HG03558 (cell line): ENCODE results near the gene DNMBP.
"Not testable (repeated sequence)": the region's sequence is repeated elsewhere in the genome, so short reads cannot be mapped to it uniquely, and the experiment has no call there.

ENCODE experiments used
- ATAC-seq: cut with Tn5 transposase; IDR thresholded peaks from one replicate; pipeline ENCODE4 v1.9.1; 2021; ENCODE audit warnings: moderate number of reproducible peaks; ENCODE audit not compliant: unreplicated experiment; ENCODE audit errors: extremely low read depth

The DNMBP gene

GRCh38 chr10:100020886-100021253 lies 11.1 kb upstream of the DNMBP start:
- no peak for ATAC-seq

DNA sequence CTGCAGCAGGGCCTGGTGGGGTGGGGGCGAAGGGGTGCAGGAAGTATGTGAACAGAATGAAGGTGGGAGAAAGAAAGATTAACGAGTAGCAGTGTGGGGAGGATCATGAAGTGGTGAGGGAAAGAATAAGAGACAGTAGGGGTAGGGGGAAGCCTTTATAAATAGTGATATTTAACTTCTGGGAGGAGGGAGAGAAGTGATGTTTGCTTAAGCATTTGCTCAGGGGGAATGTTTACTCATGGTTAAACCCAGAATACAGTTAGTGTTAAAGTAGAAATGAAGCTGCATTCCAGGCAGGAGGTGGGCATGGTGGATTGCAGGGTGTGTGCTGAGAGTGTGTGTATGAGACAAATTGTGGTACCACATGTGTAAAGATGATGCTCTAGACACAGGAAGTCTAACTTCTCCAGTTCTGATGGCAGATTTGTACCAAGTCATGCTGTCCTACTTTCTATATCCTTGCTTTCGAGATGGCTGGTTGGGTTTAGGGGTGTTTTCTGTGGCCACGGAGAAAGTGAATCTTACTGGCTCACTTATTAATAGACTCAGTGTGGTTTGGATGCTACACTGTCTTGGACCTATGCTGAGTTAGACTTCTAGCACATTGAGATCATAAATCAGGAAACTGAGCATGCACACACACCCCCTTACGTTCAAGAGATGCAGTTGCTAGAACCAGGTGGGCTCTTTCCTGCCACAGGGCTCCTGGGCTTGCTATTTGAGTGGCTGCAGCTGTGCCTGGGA lies 10.6 kb upstream of the DNMBP start:
- ATAC-seq = peak; percentile 47

DNA sequence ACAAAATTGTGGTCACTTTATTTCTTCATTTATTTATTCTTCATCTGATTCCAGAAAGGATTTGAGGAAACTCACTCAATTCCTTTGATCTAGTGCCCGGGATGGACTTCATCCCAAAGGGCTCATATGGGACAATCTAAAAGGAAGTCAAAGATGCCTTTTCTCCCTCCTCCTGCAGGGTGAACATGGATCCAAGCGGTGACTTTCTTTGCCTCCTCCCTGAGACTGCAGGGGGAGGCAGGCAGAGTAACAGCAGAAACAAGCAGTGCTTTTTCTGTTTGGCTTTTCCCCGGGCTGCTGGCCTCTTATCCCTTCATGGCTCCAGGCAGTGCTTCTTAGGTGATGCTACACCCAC lies 10.0 kb upstream of the DNMBP start:
- ATAC-seq = no peak

GRCh38 chr10:100014071-100014762 lies 4.5 kb upstream of the DNMBP start:
- ATAC-seq = peak; percentile 57

DNA sequence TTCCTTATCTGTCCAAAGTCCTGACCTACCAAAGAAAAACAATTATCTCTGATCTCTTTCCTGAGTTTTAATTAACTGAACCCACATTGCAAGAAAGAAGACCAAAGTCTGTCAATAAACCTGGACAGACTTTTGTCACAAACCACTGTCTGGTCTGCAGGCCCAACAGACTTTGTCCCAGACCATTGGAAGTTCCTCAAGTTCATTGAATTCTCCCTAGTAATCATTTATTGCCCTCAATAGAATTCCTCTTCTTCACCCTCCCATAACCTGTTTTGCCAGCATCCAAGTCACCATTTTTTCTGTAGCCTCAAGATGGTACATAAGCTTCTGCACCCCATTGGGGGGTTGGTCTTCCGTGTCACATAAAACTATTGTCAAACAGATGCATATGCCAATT lies 3.9 kb upstream of the DNMBP start:
- no peak for ATAC-seq

DNA sequence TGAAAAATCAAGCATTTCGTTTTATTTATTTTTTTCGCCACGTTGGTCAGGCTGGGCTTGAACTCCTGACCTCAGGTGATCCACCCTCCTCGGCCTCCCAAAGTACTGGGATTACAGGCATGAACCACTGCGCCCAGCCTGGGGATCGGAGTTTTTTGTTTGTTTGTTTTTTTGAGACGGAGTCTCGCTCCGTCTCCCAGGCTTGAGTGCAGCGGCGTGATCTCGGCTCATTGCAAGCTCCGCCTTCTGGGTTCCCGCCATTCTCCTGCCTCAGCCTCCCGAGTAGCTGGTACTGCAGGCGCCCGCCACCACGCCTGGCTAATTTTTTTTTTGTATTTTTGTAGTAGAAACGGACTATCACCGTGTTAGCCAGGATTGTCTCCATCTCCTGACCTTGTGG lies 2.2 kb upstream of the DNMBP start:
- ATAC-seq = not testable (repeated sequence)

DNA sequence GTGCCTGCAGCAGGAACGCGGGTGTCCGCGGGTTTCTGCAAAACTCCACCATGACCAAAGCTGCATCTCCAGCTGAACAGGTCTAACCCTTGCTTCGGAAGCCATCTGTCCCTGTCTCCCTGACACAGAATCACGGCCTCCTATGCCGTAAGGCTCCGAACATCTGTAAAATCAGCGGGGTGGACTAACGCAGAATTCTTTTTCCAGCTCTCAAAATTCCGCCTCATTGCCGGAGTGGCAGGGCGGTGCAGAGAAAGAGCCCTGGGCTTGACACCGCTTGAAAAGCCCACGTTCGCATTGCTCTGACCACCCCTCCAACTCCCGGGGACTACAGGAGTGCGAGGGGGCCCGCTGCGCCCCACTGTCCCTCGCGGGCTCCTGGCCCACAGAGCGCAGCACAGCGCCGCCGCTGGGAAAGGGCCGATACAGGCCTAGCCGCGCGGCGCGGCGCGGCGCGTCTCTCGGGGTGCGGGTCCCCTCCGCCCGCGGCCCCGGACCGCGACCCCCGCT lies 409 bp downstream of the DNMBP start:
- ATAC-seq = peak; percentile 21

DNA sequence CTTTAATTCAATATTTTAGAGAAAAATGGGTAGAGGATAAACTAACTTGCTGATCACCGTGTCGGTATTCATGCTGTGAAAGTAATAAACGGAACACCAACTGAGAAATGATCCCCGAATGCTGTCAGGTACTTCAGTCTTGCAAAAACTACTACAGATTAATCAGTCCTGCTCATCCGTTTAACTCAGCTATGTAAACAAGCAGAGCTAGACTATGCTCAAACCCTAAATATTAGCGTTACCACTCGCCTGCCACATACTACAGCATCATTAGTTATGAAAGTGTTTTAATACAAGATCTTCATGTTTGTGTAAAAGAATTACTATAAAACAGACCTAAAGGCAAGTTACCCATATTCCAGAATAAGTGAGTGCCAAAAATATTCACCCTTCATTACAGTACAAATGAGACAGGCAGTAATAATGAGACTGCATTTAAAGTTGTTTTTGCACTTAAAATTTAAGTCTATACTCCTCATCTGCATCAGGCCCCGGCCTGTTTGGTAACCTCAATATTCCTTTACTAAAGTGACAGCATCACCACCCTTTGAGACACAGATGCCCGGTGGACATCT lies 952 bp downstream of the DNMBP start:
- no peak for ATAC-seq

- ATAC-seq = no peak
These were observed 1.6 kb downstream of the DNMBP start for GRCh38 chr10:100008142-100008522.

DNA sequence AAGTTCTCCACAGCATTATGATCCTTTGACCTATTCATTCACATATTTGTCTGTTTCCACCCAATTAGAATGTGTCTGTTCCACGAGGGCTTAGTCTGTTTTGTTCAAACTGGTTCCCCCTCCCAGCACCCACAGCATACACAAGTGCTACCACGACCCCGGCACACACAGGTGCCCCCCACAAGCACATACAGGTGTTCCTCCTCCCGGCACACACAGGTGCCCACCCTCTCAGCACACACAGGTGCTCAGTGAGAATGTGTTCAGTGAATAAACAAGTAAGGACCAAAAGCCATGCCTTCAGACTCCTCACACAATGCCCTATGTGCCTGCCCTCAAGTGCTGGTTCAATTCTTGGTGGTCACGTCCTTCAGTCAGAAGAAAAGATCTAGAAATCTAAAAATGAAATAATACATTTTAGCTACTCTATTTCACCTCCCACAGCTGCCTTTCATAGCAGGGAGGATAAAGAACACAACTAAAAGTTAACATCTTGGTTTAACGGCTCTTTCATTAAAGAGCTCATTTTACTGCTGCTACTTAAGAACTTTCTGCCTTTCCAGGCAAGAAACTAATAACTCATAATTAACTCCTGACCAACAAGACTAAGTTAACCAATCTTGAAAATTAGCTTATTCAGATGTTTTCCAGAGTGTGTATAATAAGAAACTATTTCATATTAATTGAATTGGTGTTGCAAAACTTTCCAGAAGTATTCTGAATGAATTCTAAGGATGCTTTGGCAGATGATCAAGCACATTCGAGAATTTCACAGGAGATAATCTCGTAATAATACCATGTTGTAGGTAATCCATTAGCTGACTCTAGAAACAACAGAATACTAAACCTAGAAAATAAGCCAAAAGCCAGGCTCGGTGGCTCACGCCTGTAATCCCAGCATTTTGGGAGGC lies 2.3 kb downstream of the DNMBP start:
- ATAC-seq = no peak

DNA sequence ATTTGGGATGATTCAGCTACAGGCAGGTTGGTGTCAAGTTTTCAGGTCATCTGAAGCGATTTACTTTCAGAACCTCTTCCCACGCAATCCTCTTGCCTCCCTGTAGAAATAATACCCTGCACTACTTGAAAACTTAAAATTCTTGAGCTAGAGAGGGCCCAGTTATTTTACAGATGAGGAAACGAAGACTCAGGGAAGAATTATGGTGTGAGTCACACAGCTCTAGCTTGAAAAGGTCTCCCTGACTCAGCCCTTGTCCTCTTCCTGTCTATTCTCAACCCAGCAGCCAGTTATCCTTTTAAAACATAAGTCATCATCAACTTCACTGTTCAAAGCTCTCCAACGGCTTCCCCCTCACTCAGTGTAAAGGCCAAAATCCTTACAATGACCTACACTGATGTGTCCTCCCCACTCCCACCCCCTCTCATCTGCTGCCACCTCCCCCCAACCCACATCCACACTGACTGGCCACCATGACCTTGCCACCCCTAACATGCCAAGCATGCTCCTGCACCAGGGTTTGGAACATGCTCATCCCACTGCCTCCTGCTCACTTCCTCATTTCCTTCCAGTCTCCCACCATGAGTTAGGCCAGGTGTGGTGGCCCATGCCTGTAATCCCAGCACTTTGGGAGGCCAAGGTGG lies 3.4 kb downstream of the DNMBP start:
- ATAC-seq = no peak

DNA sequence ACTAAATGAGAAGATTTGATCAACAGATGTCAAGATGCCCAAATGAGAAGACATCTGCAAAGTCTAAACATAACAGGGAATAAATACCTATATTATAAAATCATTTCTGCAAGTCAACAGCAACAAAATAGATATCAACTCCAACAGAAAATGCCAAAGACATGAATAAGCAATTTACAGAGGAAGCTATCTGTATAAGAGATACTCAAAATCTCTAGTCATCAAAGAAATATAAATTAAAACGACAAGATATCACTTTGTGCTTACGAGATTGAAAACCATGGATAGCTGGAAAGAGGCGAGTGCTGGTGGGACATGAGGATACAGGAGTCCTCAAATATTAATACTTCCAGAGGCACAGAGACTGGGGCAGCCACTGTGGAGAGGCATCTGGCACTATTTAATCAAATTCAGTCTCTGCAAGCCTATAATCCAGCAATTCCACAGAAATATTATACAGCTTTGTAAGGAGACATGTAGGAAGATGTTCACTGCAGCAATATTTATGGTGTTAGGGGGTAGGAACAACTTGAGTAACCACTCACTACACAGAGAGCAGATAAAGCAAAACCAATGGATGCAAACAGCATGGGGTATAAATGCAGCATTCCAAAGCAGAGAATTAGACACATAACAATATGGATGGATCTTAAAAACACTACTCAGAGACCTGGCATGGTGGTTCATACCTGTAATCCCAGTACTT lies 4.8 kb downstream of the DNMBP start:
- ATAC-seq = no peak

- ATAC-seq = no peak
These were observed 9.6 kb downstream of the DNMBP start for GRCh38 chr10:100000109-100000644.

DNA sequence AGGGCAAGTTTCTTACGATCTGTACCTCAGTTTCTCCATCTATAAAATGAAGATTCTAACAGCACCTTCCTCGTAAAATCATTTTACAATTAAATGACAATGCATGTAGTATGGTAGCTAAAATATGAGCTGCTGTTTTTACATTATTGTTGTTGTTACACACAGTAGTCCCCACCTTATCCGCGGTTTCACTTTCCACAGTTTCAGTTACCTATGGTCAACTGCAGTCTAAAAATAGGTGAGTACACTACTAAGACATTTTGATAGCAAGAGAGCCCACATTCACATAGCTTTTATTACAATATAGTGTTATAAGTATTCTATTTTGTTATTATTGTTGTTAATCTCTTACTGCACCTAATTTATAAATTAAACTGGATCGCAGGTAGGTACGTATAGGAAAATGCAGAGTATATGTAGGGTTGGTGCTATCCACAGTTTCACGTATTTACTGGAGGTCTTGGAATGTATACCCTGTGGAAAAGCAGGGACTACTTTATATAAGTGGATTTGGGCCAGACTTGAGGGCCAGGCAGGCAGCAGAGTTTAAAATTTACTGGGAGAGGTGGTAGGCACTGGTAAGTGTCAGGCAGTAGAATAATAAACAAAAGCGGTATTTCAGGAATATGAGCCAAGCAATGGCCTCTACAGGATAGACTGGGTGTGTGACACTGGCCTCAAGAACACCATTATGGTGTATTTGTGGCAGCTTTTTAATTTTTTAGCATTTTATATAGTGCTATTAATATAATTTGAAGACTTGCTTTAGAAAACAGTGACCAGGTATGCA lies 10.2 kb downstream of the DNMBP start:
- ATAC-seq = no peak

GRCh38 chr10:99998889-99999288 lies 10.9 kb downstream of the DNMBP start:
- ATAC-seq = no peak

- no peak for ATAC-seq
These were observed 12.8 kb downstream of the DNMBP start for GRCh38 chr10:99996671-99997648.

- no peak for ATAC-seq
These were observed 14.0 kb downstream of the DNMBP start for GRCh38 chr10:99995713-99996112.
